Thyroid gland (tissue), 4 donors: ENCODE data around the gene NT5DC4. TPM values are rescaled to one million over a fixed set of nuclear protein-coding genes. Genes with fewer than 3 reads are reported as not detected.

Experiments
- DNase-seq, 2 donors: peaks; one replicate each; pipeline ENCODE4 v3.0.0-alpha.2; 2019
- H3K27ac ChIP-seq, 3 donors: fragments of 200-600 bp; sonication (generic); 1 replicate in 2 of 3; 2 replicates in 1 of 3; pipeline ENCODE4 v1.5.1; 2016 to 2019; ENCODE audit warnings: mild to moderate bottlenecking in 1 of 3, moderate library complexity in 1 of 3
- H3K27me3 ChIP-seq: fragments of 200-600 bp; sonication (generic); one replicate; pipeline ENCODE4 v1.5.1; 2019
- H3K36me3 ChIP-seq, 2 donors: fragments of 200-600 bp; sonication (generic); one replicate each; pipeline ENCODE4 v1.5.1; 2016 to 2019
- H3K4me1 ChIP-seq, 2 donors: fragments of 200-600 bp; sonication (generic); one replicate each; pipeline ENCODE4 v1.5.1; 2017 to 2019
- H3K4me3 ChIP-seq, 3 donors: fragments of 200-600 bp; sonication (generic); replicated peaks in 1 of 3; 1 replicate in 2 of 3; 2 replicates in 1 of 3; pipeline ENCODE4 v1.5.1; 2016; ENCODE audit warnings: mild to moderate bottlenecking in 1 of 3
- H3K9me3 ChIP-seq: fragments of 200-600 bp; sonication (generic); one replicate; pipeline ENCODE4 v1.5.1; 2017
- CTCF ChIP-seq, 6 experiments: fragments of 200-600 bp in 3 of 6; fragments of 450-650 bp in 3 of 6; sonication (generic) in 3 of 6; IDR thresholded peaks; one replicate each; pipeline ENCODE4 v1.5.1; 2016 to 2019; ENCODE audit warnings: antibody characterized with exemption in 6 of 6, mild to moderate bottlenecking in 2 of 6, inconsistent platforms in 1 of 6, moderate library complexity in 1 of 6
- POLR2A ChIP-seq, 2 donors: fragments of 450-650 bp; IDR thresholded peaks; one replicate each; pipeline ENCODE4 v1.6.1; 2017; ENCODE audit warnings: antibody characterized with exemption in 2 of 2, mild to moderate bottlenecking in 2 of 2, moderate library complexity in 1 of 2
- WGBS, 2 donors: methylation state at CpG; one replicate each; pipeline ENCODE4 v1.1.5; 2017; 5-methylcytosine and 5-hydroxymethylcytosine counted together
- intact Hi-C: fragments of 100-400 bp; cut with DNase I; formaldehyde crosslinking; loops from one replicate; pipeline ENCODE4 v1.15.1; 2023
- total RNA-seq, 4 donors: library from RNA; depleted of rRNA; stranded (reverse); fragments of >200 nt; gene quantifications; one replicate each; pipeline ENCODE4 v1.2.3, GENCODE V29; 2016

Gene NT5DC4
- total RNA-seq, 4 donors from 2014 or later = not detected

- intact Hi-C loops = no loop called here
- Histone ChIP-seq H3K9me3 (no peaks in the 10 kb centered on the region), H3K4me1 (no peaks in the 10 kb centered on the region), H3K27ac (no peak overlapping the region), H3K27me3 (no peaks in the 10 kb centered on the region), H3K4me3 (no peak overlapping the region), H3K36me3 (no peaks in the 10 kb centered on the region)
- WGBS, 2 donors = 83 to 94% methylated on average over 3 of the region's 3 CpGs
- TF ChIP-seq POLR2A (IDR thresholded peaks at IDR 0.05) (no peak), CTCF (IDR thresholded peaks at IDR 0.05) (no peak)
- no peak for DNase-seq
Observed at GRCh38 chr2:112782234-112782799, 61.5 kb downstream of the NT5DC4 start.

- WGBS, 2 donors = 89 to 93% methylated on average over 3 of the region's 3 CpGs
- H3K27me3 ChIP-seq = no peaks in the 10 kb centered on the region
- DNase-seq = no peak
- intact Hi-C loops = no loop called here
- no peaks in the 10 kb centered on the region for H3K4me1 ChIP-seq
- TF ChIP-seq CTCF (IDR thresholded peaks at IDR 0.05) (no peak), POLR2A (IDR thresholded peaks at IDR 0.05) (no peak)
- no peaks in the 10 kb centered on the region for H3K9me3 ChIP-seq
- no peak overlapping the region for H3K27ac ChIP-seq
- H3K36me3 ChIP-seq = no peaks in the 10 kb centered on the region
- no peak overlapping the region for H3K4me3 ChIP-seq
Observed at GRCh38 chr2:112783187-112783714, 62.4 kb downstream of the NT5DC4 start.

GRCh38 chr2:112784199-112785189 lies 63.7 kb downstream of the NT5DC4 start, which contains the start of gene IL1A:
Gene IL1A (minus strand): TSS chr2:112784493. CDS start chr2:112783770, 723 bp downstream.
- Histone ChIP-seq H3K27me3 (no peaks in the 10 kb centered on the region), H3K4me3 (no peak within 1 kb of the TSS), H3K9me3 (no peaks in the 10 kb centered on the region), H3K27ac (no peak within 1 kb of the TSS), H3K36me3 (no peaks in the 10 kb centered on the region), H3K4me1 (no peaks in the 10 kb centered on the region)
- 41 to 49% methylated on average over 13 of the region's 13 CpGs for WGBS, 2 donors
- intact Hi-C loops = no loop called here
- TF ChIP-seq CTCF (IDR thresholded peaks at IDR 0.05) (no peak), POLR2A (IDR thresholded peaks at IDR 0.05) (no peak)
- no peak for DNase-seq

- Histone ChIP-seq H3K9me3 (no peaks in the 10 kb centered on the region), H3K27me3 (no peaks in the 10 kb centered on the region), H3K4me1 (no peaks in the 10 kb centered on the region), H3K36me3 (no peaks in the 10 kb centered on the region), H3K27ac (no peak overlapping the region), H3K4me3 (no peak overlapping the region)
- TF ChIP-seq POLR2A (IDR thresholded peaks at IDR 0.05) = no peak
- no peak for TF ChIP-seq CTCF (IDR thresholded peaks at IDR 0.05)
- DNase-seq = no peak
- WGBS, 2 donors = 91 to 93% methylated on average over 3 of the region's 3 CpGs
- intact Hi-C loops = no loop called here
Observed at GRCh38 chr2:112787294-112787693, 66.5 kb downstream of the NT5DC4 start.
